ENCODE measurements around the gene ARHGAP29. TPM values are rescaled to one million over a fixed set of nuclear protein-coding genes. Genes with fewer than 3 reads are reported as not detected.

ARHGAP29 gene
- total and polyA plus RNA-seq, 2 of the 4 experiments (the other 2 are of a cell fraction), result 19.1 to 30.3 TPM

- Histone ChIP-seq H2BK15ac (ENCODE audit: low read depth, low read length) (no peak overlapping the region), H2AK5ac (ENCODE audit: low read depth, low read length) (0 out of 2 replicates have a peak overlapping the region, but pooled peaks have one; percentile 10), H2AFZ (replicated peaks; ENCODE audit: low read length, poor library complexity) (no peak overlapping the region), H3K18ac (ENCODE audit: low read depth, low read length) (no peak overlapping the region), H2BK120ac (ENCODE audit: low read depth, low read length) (no peak overlapping the region), H3K9me1 (ENCODE audit: insufficient read depth, low read length) (0 out of 2 replicates have a peak, but pooled peaks cover 2% of the 10 kb centered on the region), H2BK20ac (ENCODE audit: low read depth, low read length) (no peak overlapping the region), H2BK5ac (ENCODE audit: low read depth, low read length, poor library complexity, severe bottlenecking) (no peak overlapping the region), H3K27me3 (ENCODE audit: control insufficient read depth, insufficient read depth, low read length) (no peaks in the 10 kb centered on the region), H3K9ac (ENCODE audit: low read depth, low read length) (no peak overlapping the region), H3K14ac (replicated peaks; ENCODE audit: low read depth, low read length) (no peak overlapping the region), H3K79me1 (ENCODE audit: low read depth in 1 of 2, low read length in 2 of 2) (peaks cover 0 to 11% of the 10 kb centered on the region in 2 experiments; a peak in 2 of 4 replicates), H3K56ac (ENCODE audit: extremely low read depth, insufficient read depth, low read length) (no peak overlapping the region), H4K5ac (ENCODE audit: low read depth, low read length) (no peak overlapping the region), H3K4ac (ENCODE audit: low read depth, low read length) (no peak overlapping the region), H3K4me2 (ENCODE audit: low read depth, low read length) (no peak overlapping the region), H3K27ac (ENCODE audit: insufficient read depth, low read length) (no peak overlapping the region), H4K91ac (ENCODE audit: insufficient read depth, low read depth, low read length) (no peak overlapping the region), H4K20me1 (ENCODE audit: insufficient read depth, low read length) (no peaks in the 10 kb centered on the region), H3K4me1 (ENCODE audit: control insufficient read depth, insufficient read depth, low read length) (no peaks in the 10 kb centered on the region), H3K4me3 (ENCODE audit: insufficient read depth, low read depth, low read length) (no peak overlapping the region), H2AK9ac (replicated peaks; ENCODE audit: low read depth, low read length, poor library complexity) (no peak overlapping the region), H3K9me3 (ENCODE audit: control insufficient read depth, insufficient read depth, low read length) (no peaks in the 10 kb centered on the region), H3K36me3 (ENCODE audit: control insufficient read depth, insufficient read depth, low read length) (no peaks in the 10 kb centered on the region), H3K23ac (ENCODE audit: low read depth, low read length) (no peak overlapping the region), H4K8ac (ENCODE audit: low read depth in 2 of 2, low read length in 2 of 2) (no peak overlapping the region)
- TF ChIP-seq FOS (IDR thresholded peaks at IDR 0.05; ENCODE audit: low read depth, low read length) (no peak), RFX5 (IDR thresholded peaks at IDR 0.05; ENCODE audit: low read depth, low read length) (no peak), SMC3 (IDR thresholded peaks at IDR 0.05; ENCODE audit: low read depth, low read length) (no peak), BHLHE40 (IDR thresholded peaks at IDR 0.05; ENCODE audit: low read depth, low read length) (no peak), USF2 (IDR thresholded peaks at IDR 0.05; ENCODE audit: low read depth, low read length) (no peak), MXI1 (IDR thresholded peaks at IDR 0.05; ENCODE audit: borderline replicate concordance, low read depth, low read length) (no peak), MAZ (IDR thresholded peaks at IDR 0.05; ENCODE audit: borderline replicate concordance, low read depth, low read length) (no peak), POLR2A (IDR thresholded peaks at IDR 0.05; ENCODE audit: low read depth, low read length) (no peak)
- POLR2A ChIA-PET (ENCODE audit: unreplicated experiment), result no interaction called here
- CTCF ChIA-PET, result no interaction called here
- ATAC-seq (ENCODE audit: low read depth) (no peak), DNase-seq (no peak)
- in situ Hi-C loops (cut with MboI; ENCODE audit: low sequenced_read_pairs) (loop anchor here (10.0 kb wide), 1 partner anchor 184 kb away; no protein-coding TSS in a partner anchor), intact Hi-C loops (cut with micrococcal nuclease) (loop anchor here (5.0 kb wide), 1 partner anchor 218 kb away; no protein-coding TSS in a partner anchor), dilution Hi-C loops (cut with HindIII; ENCODE audit: low sequenced_read_pairs, unreplicated experiment) (no loop called here)
- WGBS, 2 experiments (ENCODE audit: extremely low coverage in 2 of 2, insufficient read length in 1 of 2), result no CpG with 5 or more reads among the region's 11 CpGs
- no TSS peak for BruUV-seq (replicated peaks)
Measured at GRCh38 chr1:94248956-94249688, 11.7 kb upstream of the ARHGAP29 start.

Measured in IMR-90 (cell line).